GM18498 (cell line): ENCODE measurements around the gene GNPDA2.
A peak's percentile ranks its signal among the peaks of the same experiment; 100 is the strongest.

Source experiments
- ATAC-seq: cut with Tn5 transposase; IDR thresholded peaks from one replicate; pipeline ENCODE4 v1.9.1; 2021; ENCODE audit warnings: mild to moderate bottlenecking, moderate library complexity; ENCODE audit not compliant: unreplicated experiment

Gene GNPDA2

GRCh38 chr4:44684648-44685047 is 41.7 kb downstream of the GNPDA2 start:
- ATAC-seq = no peak

- peak; percentile 9 for ATAC-seq
These were observed 47.3 kb downstream of the GNPDA2 start for GRCh38 chr4:44679060-44679459.

- peak; percentile 96 for ATAC-seq
These were observed 48.0 kb downstream of the GNPDA2 start, which contains the start of gene GUF1 for GRCh38 chr4:44678094-44679041. Gene GUF1 (plus strand): TSS chr4:44678420. CDS start chr4:44678623, 203 bp downstream.

GRCh38 chr4:44675366-44675765 is 51.0 kb downstream of the GNPDA2 start:
- ATAC-seq = no peak

- ATAC-seq = no peak
These were observed 51.9 kb downstream of the GNPDA2 start for GRCh38 chr4:44674471-44674870.

GRCh38 chr4:44671636-44672035 is 54.7 kb downstream of the GNPDA2 start:
- ATAC-seq = no peak

- no peak for ATAC-seq
These were observed 55.7 kb downstream of the GNPDA2 start for GRCh38 chr4:44670506-44671199.

GRCh38 chr4:44668526-44668925 is 57.8 kb downstream of the GNPDA2 start:
- ATAC-seq = no peak

- no peak for ATAC-seq
These were observed 62.7 kb downstream of the GNPDA2 start for GRCh38 chr4:44663539-44664263.

- peak; percentile 78 for ATAC-seq
These were observed 63.7 kb downstream of the GNPDA2 start for GRCh38 chr4:44662623-44663005.

GRCh38 chr4:44661940-44662622 is 64.3 kb downstream of the GNPDA2 start:
- ATAC-seq = no peak

GRCh38 chr4:44660396-44660795 is 66.0 kb downstream of the GNPDA2 start:
- ATAC-seq = no peak

- ATAC-seq = no peak
These were observed 74.4 kb downstream of the GNPDA2 start for GRCh38 chr4:44652002-44652401.
